ENCODE results near the gene CYLD.

The CYLD gene

DNA sequence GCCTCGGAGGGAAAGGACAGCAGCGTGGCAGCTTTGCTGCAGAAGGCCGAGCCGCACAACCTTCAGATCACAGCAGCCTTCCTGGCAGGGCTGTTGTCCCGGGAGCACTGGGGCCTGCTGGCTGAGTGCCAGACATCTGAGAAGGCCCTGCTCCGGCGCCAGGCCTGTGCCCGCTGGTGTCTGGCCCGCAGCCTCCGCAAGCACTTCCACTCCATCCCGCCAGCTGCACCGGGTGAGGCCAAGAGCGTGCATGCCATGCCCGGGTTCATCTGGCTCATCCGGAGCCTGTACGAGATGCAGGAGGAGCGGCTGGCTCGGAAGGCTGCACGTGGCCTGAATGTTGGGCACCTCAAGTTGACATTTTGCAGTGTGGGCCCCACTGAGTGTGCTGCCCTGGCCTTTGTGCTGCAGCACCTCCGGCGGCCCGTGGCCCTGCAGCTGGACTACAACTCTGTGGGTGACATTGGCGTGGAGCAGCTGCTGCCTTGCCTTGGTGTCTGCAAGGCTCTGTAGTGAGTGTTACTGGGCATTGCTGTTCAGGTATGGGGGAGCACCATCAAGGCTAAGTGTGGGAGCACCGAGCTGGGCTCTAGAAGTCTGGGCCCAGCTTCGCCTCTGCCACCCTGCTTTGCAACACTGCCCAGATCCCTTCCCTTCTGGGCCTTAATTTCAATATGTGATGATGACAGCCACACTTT is 29.9 kb upstream of the CYLD start:
- DNase-seq, result no peak

GRCh38 chr16:50712560-50712898 is 29.4 kb upstream of the CYLD start:
- no peak for DNase-seq

- no peak for DNase-seq
Observed at GRCh38 chr16:50712956-50713355, 28.9 kb upstream of the CYLD start.

DNA sequence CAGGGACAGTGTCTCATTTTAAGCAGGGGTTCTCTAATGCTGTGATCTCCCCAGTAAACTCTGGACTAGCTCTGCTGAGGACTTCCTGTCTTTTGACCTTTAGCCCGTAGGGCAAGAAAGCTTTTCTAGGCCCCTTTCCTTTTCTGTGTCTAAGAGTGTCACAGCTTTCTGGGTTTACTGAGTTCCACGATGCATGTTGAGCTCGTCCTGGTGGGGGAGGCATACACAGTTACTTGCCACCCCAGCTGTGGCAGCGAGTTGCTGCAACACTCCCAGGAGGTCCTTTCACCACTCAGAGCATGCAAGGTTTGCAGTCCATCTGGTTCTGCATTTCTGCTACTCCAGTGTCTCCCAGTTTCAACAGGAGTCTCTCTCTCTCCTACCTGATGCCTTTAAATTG is 24.8 kb upstream of the CYLD start:
- no peak for DNase-seq

- no peak for DNase-seq
Observed at GRCh38 chr16:50717494-50717893, 24.4 kb upstream of the CYLD start.

- DNase-seq, result no peak
Observed at GRCh38 chr16:50718061-50718760, 23.7 kb upstream of the CYLD start.

- no peak for DNase-seq
Observed at GRCh38 chr16:50718761-50719400, 23.0 kb upstream of the CYLD start.

DNA sequence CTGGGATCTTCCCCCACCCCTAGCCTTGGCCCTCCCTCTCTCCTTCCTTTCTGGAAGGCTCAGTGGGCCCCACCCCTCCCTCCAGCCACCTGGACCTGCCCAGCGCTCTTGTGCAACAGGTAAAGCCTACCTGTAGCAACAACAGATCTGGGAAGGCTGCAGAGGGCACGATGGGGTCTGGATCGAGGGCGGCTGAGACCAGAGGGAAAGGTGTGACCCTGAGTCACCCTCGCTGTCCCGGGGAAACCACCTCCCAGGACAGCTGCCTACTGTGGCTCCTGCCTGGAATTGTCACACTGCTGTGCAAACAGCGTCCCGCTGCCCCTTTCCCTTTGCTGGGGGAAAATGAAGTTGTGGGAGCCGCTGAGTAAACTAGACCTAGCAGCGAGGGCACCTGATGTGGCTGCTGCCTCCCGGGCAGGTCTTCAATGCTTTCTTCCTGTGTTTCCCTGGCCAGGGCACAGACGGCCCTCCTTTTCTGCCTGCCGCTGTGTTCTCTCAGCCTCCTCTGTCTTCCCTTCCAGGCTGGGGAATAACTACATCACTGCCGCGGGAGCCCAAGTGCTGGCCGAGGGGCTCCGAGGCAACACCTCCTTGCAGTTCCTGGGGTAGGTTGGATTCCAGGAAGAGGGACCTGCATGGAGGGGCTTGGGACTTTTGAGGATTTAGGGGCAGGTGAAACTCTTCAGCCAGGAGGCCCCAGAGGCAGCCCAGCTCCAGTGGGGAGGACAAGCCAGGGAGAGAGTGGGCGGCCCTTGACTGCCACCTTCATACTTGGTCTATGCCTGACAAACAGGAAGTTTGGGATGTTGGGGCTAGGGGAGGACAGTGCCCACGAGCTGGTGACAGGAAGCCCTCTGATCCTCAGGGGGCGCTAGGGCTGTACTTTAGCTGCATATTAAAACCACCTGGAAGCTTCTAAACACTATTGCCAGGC is 22.2 kb upstream of the CYLD start:
- DNase-seq, result no peak

- DNase-seq, result no peak
Observed at GRCh38 chr16:50721549-50722404, 20.1 kb upstream of the CYLD start.

GRCh38 chr16:50722405-50722737 is 19.5 kb upstream of the CYLD start:
- no peak for DNase-seq

DNA sequence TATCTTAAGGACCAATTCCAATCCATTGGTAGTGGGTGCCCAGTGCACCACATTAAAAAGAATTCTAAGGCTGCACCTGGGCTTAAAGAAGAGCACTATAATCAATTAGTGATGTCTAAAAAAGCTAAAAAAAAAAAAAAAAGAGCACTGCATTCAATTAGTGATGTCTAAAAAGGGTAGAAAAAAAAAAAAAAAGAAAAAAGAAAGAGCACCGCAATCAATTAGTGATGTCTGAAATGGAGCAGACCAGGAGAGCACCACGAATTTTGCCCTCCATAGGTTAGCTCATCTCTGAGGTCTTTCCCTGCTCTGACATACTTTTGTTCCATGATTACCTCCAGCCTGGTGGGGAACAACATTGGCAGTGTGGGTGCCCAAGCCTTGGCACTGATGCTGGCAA is 18.9 kb upstream of the CYLD start:
- DNase-seq, result no peak

DNA sequence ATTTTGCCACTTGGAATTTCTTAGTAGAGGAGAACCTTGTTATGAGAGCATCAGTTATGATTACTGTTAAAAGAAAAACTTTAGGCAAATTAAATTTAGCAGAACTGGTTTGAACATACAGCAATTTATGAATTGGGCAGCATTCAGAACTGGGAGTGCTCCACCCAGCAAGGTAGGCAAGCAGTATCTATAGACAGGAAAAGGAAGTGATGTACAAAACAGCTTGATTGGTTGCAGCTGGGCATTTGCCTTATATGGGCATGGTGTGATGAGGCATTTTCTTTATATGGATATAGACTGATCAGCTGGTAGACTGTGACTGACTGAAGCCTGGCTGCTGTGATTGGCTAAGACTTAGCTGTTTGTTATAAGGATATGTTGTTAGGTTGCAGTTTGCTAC is 17.6 kb upstream of the CYLD start:
- no peak for DNase-seq

- no peak for DNase-seq
Observed at GRCh38 chr16:50731130-50731988, 10.5 kb upstream of the CYLD start.

GRCh38 chr16:50731989-50732832 is 9.7 kb upstream of the CYLD start:
- no peak for DNase-seq

DNA sequence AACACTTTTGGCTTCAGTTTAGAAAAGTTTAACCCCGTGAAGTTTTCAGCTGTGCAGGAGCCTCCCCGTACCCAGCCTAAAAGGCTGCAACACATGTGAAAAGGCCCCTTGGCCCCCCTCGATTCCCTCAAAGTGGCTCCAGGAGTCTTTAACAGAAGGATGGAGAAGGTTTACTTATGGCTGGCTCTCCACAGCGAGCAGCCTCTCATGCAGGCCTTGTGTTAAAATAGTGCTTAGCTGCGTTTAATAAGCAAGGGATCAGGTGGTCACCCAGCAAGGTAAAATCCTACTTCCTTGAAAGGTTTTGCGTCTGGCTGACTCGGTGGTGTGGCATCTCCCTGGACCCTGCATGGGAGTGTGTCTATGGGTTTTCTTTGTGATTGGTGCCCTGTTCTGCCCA is 8.4 kb upstream of the CYLD start:
- DNase-seq, result no peak

- DNase-seq, result no peak
Observed at GRCh38 chr16:50735629-50736122, 6.2 kb upstream of the CYLD start.

DNA sequence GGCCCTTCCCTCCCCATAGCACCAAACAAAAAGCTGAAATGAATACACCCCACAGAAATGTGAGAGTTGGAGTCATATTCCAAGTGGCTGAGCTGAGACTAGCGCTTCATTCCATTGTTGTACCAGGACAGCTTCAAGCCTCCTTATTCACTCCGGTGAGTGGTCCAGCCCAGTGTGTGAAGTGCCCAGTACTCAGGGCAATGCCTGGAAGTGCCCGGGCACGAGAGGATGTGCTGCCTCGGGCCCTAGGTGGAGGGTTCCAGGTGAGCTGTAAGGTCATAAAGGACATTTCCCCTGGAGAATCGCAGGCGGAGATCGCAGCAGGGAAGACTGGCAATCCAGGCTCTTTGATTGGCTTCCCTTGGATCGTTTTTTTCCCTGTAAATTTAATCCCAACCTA is 5.4 kb upstream of the CYLD start:
- peak in 1 of 3 experiments; percentile 5 for DNase-seq

DNA sequence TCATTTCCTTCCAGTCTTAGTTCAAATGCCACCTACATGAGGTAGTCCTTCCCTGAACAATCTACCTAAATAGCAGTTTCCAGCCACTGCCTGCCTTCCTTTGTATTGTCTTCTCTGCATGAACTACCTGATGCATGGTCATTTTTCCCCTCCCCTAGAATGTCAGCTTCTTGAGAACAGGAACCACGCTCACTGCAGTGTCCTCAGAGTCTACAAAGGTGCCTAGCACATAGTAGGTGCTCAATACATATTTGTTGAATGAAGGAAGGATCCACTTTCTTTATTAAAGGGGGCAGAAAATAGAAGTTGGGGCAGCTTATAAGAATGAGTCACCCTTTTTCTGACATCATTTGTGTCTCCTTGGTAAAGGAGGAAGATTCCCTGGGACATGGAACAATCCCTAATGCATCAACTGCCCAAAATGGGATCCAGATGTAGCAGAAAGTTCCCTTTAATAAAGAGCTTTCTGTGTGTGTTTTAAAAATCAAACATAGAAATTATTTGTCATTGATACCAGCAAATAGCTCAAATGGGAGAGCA is 4.4 kb upstream of the CYLD start:
- DNase-seq, result no peak

- no peak for DNase-seq
Observed at GRCh38 chr16:50739031-50739430, 2.9 kb upstream of the CYLD start.

- no peak for DNase-seq
Observed at GRCh38 chr16:50740736-50741135, 1.1 kb upstream of the CYLD start.

Data from NCI-H1417 (cell line).